Mesenteric fat pad (tissue), 1 donor: Measurements from ENCODE around the gene STXBP2. TPM values are rescaled to one million over a fixed set of nuclear protein-coding genes. Genes with fewer than 3 reads are reported as not detected.

Experiments
- DNase-seq: peaks from one replicate; pipeline ENCODE4 v3.0.0-alpha.2; 2020; ENCODE audit warnings: low spot score
- total RNA-seq: library from RNA; stranded (reverse); fragmentation: NEBNext Ultra II Directional; extraction: Animal tissue kit (Norgen Biotek cat#: 25700); gene quantifications from one replicate; pipeline ENCODE4 v1.2.1, GENCODE V29; 2021
- donor health status: DM: yes; HTN: yes; CAD: no.

STXBP2 gene
- total RNA-seq, 1 donor from 2014 or later = 60.4 TPM

DNA sequence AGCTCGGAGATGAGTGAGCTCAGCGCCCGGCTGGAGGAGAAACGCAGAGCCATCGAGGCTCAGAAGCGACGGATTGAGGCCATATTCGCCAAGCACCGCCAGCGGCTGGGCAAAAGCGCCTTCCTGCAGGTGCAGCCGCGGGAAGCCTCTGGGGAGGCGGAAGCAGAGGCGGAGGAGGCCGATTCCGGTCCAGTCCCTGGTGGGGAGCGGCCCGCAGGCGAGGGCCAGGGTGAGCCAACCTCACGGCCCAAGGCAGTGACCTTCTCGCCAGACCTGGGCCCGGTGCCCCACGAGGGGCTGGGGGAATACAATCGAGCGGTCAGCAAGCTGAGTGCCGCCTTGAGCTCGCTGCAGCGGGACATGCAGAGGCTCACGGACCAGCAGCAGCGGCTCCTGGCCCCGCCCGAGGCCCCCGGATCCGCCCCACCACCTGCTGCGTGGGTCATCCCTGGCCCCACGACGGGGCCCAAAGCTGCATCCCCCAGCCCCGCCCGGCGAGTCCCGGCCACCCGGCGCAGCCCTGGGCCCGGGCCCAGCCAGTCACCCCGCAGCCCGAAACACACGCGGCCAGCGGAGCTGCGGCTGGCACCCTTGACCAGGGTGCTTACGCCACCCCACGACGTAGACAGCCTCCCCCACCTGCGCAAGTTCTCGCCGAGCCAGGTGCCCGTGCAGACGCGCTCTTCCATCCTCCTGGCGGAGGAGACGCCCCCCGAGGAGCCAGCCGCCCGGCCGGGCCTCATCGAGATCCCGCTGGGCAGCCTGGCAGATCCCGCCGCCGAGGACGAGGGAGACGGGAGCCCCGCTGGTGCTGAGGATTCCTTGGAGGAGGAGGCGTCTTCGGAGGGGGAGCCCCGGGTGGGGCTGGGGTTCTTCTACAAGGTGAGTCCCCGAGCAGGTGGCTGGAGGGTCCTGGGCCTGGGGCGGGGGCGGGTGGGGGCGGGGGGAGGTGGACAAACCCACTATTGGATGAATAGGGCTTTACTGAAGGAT lies 24.3 kb upstream of the STXBP2 start:
- no peak for DNase-seq

DNA sequence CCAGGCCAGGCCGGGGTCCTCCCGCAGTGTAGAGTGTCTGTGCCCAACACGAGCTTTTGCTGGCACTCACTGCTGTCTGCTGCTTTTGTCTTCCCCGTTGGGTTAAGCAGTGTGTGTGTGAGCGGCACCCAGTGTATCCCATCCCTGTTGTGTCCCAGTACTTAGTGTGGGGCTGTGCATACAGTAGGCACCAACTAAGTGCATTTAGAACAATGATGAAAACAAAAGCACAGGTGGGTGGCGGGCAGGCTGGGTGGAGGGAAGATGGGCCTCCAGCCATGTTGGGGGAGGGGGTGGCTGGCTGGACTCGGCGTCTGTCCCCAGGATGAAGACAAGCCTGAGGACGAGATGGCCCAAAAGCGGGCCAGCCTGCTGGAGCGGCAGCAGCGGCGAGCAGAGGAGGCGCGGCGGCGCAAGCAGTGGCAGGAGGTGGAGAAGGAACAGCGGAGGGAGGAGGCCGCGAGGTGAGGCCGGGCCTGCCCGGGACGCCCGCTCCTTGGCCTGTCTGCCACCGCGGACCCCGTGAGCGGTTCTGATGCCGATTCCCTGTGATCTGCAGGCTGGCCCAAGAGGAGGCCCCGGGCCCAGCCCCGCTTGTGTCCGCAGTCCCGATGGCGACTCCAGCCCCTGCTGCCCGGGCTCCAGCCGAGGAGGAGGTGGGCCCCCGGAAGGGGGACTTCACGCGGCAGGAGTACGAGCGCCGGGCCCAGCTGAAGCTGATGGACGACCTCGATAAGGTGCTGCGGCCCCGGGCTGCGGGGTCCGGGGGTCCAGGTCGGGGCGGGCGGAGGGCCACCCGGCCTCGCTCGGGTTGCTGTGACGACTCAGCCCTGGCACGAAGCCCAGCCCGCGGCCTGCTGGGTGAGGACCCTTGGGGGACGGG lies 21.8 kb upstream of the STXBP2 start:
- no peak for DNase-seq

DNA sequence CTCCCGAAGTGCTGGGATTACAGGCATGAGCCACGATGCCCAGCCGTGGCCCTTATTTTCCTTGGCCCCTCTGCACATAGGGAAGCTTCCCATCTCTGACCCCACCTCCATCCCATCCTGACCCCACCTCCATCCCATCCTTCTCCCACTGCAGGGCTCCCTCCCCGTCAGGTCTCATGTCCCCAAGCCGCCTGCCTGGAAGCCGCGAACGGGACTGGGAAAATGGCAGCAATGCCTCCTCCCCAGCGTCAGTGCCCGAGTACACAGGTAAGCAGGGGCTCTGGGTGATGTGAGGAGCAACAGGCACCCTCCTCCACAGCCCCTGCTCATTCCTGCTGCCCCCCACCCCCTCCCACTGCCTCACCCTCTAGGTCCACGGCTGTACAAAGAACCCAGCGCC lies 19.7 kb upstream of the STXBP2 start:
- DNase-seq = no peak

GRCh38 chr19:7617735-7618134 lies 19.2 kb upstream of the STXBP2 start:
- DNase-seq = no peak

DNA sequence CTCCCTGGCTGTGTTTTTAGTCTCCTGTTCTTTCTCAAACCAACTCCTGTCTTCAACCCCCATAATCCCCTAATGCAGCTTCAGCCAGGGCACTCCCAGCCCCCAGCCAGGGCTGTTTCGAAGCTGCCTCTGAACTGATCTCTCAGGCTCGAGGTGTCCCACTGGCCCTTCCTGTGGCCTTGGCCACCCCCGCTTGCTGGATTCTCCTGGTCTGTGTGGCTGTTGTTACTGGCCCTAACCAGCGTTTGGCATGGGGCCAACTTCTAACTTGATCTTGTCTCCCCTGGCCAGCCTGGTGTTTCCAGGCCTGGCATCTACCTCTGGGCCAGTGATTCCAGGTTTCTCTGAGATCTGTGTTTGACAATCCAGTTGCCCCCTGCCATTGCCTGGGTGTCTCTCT lies 18.6 kb upstream of the STXBP2 start:
- no peak for DNase-seq

GRCh38 chr19:7618771-7619510 lies 18.0 kb upstream of the STXBP2 start:
- DNase-seq = no peak

DNA sequence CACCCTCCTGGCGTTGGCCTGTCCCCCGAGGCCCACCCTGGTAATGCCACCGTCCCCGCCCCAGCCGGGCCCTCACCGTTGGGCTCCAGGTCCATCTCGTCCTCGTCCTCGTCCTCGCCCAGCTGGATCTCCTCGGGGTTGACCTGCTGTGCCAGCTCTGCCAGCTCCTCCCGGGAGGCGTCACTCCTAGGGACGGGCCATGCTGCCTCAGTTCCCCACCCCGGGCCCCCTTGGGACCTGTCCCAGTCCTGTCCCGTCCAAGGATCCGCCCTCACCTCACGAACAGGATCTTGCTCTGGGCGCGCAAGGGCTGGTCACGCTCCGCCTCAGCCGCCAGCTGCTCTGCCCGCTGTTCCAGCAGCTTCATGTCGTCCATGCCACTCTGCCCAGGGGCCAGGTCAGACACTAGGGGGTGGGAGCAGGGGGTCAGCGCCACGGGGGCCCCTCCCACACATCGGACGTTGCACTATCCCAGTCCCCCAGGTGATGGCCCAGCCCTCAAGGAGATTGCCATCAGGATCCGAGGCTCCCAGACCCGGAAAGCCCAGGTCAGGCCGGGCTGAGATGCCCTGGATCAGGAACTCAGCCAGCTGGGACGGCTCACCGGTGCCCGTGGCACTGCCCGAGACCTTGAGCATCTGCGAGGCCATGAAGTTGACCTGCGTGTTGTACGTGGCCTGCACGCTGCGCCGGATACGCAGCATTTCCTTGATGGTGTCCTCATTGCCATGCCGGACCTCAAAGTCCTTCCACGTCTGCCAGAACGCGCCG lies 17.1 kb upstream of the STXBP2 start:
- no peak for DNase-seq

GRCh38 chr19:7620442-7621412 lies 16.2 kb upstream of the STXBP2 start:
- no peak for DNase-seq

GRCh38 chr19:7622933-7623685 lies 13.8 kb upstream of the STXBP2 start:
- no peak for DNase-seq

DNA sequence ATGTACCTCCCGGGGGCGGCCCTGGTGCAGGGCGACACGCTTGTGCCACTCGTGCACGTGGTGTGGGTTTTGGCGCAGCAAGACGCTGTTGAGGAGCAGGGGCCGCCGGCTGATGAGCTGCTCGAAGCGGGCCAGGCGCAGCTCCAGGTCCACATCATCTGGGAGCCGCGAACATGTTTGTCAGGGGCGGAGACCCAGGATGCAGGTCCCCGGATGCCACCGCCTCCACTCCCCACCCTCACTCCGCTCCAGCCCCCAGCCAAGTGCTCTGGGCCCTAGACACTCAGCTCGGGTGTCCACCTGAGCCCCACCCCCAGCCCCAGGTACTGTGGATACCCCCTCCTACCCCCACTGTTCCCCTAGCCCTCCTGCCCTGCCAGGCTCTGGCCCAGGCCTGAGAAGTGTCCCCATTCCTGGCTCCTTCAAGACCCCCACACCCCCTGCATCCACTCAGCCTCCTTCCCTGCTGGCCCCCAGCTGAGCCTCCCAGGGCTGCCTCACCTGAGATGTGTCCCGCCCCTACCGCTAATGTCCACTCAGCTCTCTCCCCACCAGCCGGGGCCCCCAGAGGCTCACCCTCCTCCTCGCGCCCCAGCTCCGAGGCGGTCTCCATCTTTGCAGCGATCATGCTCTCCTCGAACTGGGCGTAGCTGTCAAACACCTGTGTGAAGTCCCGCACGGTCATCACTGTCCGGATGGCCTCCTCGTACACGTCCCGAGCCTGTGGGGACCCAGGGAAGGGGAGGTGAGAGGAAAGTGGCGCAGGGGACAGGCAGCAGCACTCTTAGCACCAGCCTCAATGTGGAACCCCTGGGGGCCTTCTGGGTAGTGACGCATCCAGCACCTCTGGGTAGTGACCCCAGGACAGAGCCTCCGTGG lies 12.9 kb upstream of the STXBP2 start:
- no peak for DNase-seq

DNA sequence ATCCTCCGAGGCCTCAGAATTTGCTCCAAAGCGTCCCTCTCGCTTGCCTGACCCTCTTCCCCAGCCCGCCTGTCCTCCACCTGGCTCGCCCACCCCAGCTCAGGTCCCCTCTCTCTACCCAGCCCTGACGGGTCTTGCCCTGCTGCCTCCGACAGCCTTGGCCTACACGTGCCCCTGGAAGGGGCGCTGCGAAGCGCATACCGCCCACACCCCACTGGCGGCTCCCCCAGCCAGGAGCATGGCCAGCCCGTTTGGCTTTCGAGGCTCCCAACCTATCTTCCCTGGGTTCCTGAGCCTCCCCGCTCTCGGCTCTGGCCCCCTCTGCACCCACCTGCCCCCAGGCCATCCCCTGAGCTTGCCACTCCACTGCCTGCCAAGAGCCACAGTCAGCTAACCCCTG lies 12.1 kb upstream of the STXBP2 start:
- no peak for DNase-seq

DNA sequence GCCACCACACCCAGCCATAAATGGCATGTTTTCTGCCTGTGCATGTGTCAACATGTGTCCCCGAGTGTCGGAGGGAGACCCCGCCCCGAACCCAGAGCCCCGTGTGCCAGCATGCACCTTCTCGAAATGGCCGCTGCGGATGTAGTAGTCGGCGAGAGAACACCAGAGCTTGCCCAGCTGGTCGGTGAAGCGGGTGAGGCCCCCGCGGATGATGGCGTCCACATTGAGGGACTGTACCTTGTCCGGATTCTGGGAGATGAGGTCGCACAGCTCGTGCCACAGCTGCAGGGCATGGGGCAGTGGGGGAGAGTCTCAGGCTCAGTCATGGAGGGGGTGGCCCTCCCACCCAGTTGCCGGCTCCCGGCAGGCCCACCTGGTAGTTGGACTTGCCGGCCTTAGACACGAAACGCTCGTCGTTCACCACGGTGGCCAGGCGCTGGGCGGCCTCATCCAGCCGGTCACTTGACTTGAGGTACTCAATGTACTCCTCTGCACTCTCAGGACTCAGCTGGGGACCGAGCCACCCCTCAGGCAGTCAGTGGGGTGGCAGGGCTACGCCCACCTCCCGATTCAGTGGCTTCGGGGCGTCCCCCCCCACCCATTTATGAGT lies 11.0 kb upstream of the STXBP2 start:
- DNase-seq = no peak

GRCh38 chr19:7627166-7627565 lies 9.7 kb upstream of the STXBP2 start:
- DNase-seq = no peak

DNA sequence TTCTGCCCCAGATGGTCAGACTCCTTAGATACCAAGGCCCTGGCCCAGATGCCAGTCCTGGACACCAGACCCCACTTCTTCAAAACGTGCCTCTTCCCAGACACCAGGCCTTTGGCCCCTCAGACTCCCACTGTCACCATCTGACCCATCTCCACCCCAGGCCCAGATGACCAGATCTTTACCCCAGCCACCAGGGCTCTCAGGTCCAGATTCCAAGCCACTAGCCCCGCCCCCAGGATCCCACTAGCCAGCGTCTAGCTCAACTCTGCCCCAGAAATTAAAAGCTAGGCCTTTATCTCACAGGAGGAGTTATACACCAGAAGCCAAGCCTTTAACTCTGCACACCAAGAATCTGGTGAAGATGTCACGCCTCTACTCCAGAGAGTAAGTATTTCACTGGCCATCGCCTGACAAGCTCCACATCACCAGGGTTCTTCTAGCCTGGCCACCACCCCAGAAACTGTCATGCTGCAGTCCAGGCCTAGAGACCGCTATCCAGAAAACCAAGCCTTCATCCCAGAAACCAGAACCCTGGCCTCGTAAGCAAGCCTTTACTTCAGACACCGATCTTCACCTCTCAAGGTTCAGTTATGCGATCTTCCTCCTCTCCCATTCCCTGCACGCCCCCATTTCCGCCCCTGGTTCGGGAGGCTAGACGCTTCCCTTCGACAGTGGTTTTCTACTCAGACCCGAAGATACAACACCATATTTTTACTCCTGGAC lies 8.2 kb upstream of the STXBP2 start:
- no peak for DNase-seq

DNA sequence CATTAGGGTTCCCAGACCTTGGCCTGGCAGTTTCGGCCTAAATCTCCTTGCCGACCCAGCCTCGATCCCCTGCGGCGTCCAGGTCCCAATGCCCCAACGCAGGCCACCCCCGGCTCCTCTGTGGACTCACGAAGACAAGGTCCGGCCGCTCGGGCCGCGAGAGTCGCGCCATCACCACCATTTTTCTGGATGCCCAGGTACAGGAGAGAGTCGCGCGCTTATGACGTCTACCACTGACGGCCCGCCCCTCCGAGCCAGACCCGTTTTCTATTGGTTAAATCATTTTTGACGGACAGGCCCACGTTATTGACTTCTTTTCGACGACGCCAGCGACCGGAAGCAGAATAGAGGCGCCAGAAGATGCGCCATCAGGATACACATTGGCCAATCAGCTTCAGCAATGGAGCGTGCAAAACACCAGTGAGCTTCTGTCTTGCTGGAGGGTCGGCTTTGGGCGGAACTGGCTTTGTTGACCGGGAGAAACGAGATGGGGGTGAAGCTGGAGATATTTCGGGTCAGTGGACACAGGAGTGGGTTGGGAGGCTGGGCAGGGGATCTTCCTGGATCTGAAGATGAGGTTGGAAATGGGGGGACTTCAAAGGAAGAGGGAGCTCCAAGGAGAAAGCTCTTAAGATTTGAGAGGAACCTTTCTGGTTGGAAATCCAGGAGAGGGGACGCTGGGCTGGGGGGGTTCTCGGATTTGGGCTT lies 7.4 kb upstream of the STXBP2 start, which contains the start of the genes PET100 and XAB2:
Gene PET100 (plus strand): TSS at position 447 of the 708 bp plus-strand sequence. CDS start 41 bp downstream, at position 488.
Gene XAB2 (minus strand): TSS at position 199 of the 708 bp plus-strand sequence. CDS start 18 bp downstream, at position 181.
- peak; percentile 97 for DNase-seq
